GM12872 (cell line): ENCODE measurements around the gene ENTPD6.

Source experiments
- TF ChIP-seq, protein P1 (sequence below): IDR thresholded peaks from 3 replicates; pipeline ENCODE4 v1.5.1; 2011; ENCODE audit warnings: low read depth, mild to moderate bottlenecking, low read length, moderate library complexity; ENCODE audit not compliant: insufficient read depth

Gene ENTPD6

DNA sequence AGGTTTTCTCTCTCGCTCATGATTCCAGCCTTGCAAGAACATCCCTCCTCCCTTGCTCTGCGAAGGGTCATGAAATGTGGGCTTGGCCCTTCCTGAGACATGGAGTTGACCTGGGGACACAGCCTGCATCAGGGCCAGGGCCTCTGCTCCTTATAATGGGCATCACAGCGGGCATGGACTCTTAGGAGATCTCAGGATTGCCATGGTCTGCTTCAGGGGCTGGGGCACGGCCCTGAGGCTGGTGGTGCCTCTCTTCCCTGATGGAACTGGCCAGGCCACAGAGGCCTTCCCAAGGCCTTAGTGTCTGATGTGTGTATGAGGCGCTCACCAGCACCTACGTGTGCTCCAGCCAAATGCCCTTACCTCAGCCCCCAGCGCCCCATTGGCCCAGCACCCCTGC lies 23.9 kb downstream of the ENTPD6 start:
- TF ChIP-seq, protein P1, sequence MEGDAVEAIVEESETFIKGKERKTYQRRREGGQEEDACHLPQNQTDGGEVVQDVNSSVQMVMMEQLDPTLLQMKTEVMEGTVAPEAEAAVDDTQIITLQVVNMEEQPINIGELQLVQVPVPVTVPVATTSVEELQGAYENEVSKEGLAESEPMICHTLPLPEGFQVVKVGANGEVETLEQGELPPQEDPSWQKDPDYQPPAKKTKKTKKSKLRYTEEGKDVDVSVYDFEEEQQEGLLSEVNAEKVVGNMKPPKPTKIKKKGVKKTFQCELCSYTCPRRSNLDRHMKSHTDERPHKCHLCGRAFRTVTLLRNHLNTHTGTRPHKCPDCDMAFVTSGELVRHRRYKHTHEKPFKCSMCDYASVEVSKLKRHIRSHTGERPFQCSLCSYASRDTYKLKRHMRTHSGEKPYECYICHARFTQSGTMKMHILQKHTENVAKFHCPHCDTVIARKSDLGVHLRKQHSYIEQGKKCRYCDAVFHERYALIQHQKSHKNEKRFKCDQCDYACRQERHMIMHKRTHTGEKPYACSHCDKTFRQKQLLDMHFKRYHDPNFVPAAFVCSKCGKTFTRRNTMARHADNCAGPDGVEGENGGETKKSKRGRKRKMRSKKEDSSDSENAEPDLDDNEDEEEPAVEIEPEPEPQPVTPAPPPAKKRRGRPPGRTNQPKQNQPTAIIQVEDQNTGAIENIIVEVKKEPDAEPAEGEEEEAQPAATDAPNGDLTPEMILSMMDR = no peak

DNA sequence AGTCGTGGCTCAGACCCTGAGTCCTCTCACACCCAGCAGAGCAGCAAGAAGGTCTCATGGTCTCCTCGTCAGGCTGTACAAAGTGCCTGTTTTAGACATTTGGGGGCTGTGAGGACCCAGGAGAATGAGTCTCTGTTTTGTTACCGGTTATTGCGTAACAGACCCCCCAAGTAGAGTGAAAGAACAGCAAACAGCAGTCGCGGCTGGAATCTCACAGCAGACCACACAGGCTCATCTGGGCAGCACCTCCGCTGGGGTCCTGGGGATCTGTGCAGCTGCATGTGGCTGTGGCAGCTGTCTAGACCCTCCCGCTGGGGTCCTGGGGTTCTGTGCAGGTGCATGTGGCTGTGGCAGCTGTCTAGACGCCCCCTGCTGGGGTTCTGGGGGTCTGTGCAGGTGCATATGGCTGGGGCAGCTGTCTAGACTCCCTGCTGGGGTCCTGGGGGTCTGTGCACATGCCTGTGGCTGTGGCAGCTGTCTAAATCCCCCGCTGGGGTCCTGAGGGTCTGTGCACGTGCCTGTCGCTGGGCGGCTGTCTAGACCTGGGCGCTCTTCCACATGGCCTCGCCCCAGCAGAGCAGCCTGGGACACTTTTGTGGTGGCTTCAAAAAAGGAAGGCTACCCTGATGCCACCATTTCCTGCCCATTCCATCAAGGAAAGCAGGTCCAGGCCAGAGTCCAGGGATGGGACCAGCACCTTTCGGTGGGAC lies 24.7 kb downstream of the ENTPD6 start:
- TF ChIP-seq, protein P1 = peak; percentile 58

DNA sequence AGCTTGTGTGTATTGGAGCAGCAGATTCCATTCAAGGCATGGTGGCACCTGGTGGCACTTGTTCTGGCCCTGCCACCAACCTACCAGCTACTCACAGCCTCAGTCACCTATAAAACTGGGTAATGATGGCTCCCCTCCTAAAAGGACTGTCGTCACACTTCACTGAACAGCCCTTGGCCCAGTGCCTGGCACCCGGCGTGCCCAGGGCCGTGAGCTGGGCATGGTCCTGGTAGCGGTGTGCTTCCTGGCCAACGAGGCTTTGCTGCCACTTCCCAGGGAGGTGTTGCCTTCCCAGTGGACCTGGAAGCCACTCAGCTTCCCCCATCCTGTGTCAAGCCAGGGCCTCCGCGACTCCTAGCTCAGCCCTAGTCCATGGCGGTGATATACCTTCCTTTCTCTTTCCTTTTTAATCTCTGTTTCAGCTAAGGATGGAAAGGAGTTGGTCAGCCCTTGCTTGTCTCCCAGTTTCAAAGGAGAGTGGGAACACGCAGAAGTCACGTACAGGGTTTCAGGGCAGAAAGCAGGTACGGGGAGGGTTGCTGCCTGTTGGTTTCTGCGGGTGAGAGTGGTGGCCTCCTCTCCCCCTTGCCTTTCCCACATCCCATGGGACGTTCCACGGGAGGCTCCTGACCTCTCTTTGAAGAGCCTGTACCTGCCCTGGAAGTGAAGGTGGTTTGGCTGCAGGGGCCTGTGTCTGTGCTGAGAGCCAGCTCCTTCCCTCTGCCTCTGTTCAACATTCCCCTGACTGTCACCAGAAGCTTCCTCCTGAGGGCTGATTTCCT lies 25.5 kb downstream of the ENTPD6 start:
- TF ChIP-seq, protein P1 = no peak

DNA sequence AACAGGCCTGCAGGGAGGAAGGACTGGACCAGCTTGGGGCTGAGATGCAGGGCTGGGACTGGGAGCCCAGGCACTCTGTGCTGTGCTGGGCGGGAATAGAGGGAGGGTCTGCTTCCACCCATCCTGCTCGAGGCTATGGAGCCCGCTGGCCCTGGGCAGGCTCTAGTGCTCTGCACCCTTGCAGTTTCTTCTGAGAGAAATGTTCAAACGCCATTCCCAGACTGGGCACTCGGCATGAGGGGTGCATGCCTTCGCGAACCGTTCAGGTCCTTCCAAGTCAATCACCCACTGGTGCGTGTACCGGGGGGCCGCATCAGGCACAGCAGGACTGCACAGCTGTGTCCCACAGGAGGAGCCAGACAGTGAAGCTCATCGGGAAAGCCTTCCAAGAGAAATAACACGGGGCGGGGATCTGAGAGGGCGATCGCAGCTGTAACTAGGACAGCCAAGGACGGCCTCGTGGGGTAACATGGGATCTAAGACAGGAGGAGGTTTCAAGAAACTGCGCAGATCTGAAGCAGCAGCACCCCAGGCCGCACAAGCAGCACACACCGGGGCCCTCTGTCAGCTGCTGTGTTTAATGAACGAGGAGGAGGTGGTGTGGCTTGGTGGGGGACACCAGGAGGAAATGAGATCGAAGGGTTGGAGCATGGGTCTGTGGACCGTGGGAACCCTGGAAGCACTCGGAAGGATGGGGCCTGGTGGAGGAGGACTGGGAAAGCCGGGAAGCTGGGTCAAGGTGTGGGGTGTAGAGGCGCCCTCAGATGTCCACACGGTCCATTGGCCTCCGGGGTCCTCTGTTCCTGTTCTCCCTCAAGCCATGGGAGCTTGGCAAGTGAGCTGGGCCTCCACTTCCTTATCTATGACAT lies 26.3 kb downstream of the ENTPD6 start:
- TF ChIP-seq, protein P1 = no peak

DNA sequence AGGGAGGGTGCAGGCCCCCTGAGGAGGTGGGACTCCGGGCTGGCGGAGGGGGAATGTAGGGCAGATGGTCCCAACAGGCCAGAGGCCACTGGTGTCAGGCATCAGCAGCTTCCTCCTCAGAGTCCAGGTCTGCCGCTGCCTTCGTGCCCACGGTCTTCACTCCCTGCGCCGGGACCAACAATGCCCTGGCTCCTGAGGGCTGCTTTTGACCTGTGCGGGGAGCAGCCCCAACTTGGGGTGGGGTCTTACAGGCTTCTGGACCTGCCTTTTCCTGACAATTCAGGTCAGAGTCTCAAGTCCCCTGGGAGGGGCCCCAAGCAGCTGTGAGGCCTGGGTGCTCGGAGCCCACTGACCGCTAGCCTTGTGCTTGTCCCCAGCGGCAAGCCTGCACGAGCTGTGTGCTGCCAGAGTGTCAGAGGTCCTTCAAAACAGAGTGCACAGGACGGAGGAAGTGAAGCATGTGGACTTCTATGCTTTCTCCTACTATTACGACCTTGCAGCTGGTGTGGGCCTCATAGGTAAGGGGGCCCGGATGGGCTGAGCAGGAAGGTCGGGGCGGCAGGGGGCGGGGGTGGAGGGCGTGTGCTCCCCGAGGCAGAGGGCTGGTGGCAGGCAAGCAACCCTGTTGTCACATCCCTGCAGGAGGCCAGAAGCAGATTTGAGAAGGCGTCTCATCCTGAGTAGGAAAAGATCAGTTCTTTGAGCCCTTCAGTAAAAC lies 27.1 kb downstream of the ENTPD6 start:
- TF ChIP-seq, protein P1 = no peak

DNA sequence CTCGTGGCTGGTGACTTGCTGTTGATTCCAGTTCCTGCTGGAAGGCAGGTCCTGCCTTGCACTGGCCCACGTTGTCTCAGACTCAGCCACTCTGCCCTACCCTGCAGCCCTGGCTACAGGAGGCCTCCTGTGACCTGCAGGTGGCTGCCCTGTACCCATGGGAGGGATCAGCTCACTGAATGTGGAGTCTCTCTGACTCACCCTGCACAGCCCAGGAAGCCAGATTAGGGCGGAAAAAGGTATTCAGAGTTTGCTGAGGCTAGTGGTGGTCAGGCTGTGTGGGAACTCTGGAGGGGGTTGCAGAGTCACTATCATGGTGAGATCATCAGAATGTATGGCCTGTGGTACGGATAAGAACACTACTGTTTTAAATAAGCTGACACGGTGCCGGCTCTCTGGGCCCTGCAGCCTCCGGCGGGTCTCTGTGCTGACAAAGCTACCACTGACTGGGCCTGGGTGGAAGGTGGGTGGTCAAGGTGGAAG lies 27.7 kb downstream of the ENTPD6 start:
- TF ChIP-seq, protein P1 = no peak
